ENCODE results near the gene ZNF532.

The ZNF532 gene

GRCh38 chr18:58901143-58901542, 36.5 kb downstream of the ZNF532 start:
- Histone ChIP-seq H3K9me3 (ENCODE audit: insufficient read depth, low read depth, low read length) (no peaks in the 10 kb centered on the region), H2AFZ (ENCODE audit: low read length) (no peak overlapping the region), H3K79me2 (ENCODE audit: insufficient read depth, low read length) (no peaks in the 10 kb centered on the region), H4K20me1 (ENCODE audit: insufficient read depth, low read length, poor library complexity, severe bottlenecking) (no peaks in the 10 kb centered on the region), H3K4me2 (ENCODE audit: low read depth, low read length, poor library complexity, severe bottlenecking) (no peak overlapping the region), H3K4me1 (ENCODE audit: insufficient read depth, low read length, poor library complexity, severe bottlenecking) (peaks cover 9% of the 10 kb centered on the region), H3K27me3 (ENCODE audit: insufficient read depth, low read length, poor library complexity, severe bottlenecking) (peaks cover 3% of the 10 kb centered on the region), H3K9ac (ENCODE audit: low read depth, low read length, poor library complexity, severe bottlenecking) (no peak overlapping the region), H3K4me3 (ENCODE audit: low read length, poor library complexity, severe bottlenecking) (no peak overlapping the region), H3K9me2 (replicated peaks; ENCODE audit: low read depth, low read length) (no peaks in the 10 kb centered on the region), H3F3A (ENCODE audit: low read depth) (no peaks in the 10 kb centered on the region), H3K36me3 (ENCODE audit: insufficient read depth, low read length) (no peaks in the 10 kb centered on the region)
- TF ChIP-seq CTCF (conservative IDR thresholded peaks at IDR 0.05; ENCODE audit: low read length), result no peak
- TF ChIP-seq EZH2phosphoT487 (IDR thresholded peaks at IDR 0.05; ENCODE audit: borderline replicate concordance), result no peak

- H2AFZ ChIP-seq (ENCODE audit: low read length), result no peak overlapping the region
- no peak overlapping the region for H3K9ac ChIP-seq (ENCODE audit: low read depth, low read length, poor library complexity, severe bottlenecking)
- no peaks in the 10 kb centered on the region for H3K9me2 ChIP-seq (replicated peaks; ENCODE audit: low read depth, low read length)
- no peaks in the 10 kb centered on the region for H3K79me2 ChIP-seq (ENCODE audit: insufficient read depth, low read length)
- H3K4me2 ChIP-seq (ENCODE audit: low read depth, low read length, poor library complexity, severe bottlenecking), result no peak overlapping the region
- H3K36me3 ChIP-seq (ENCODE audit: insufficient read depth, low read length), result no peaks in the 10 kb centered on the region
- no peaks in the 10 kb centered on the region for H4K20me1 ChIP-seq (ENCODE audit: insufficient read depth, low read length, poor library complexity, severe bottlenecking)
- peaks cover 2% of the 10 kb centered on the region for H3K4me1 ChIP-seq (ENCODE audit: insufficient read depth, low read length, poor library complexity, severe bottlenecking)
- no peak overlapping the region for H3K4me3 ChIP-seq (ENCODE audit: low read length, poor library complexity, severe bottlenecking)
- no peak for TF ChIP-seq EZH2phosphoT487 (IDR thresholded peaks at IDR 0.05; ENCODE audit: borderline replicate concordance)
- H3K27me3 ChIP-seq (ENCODE audit: insufficient read depth, low read length, poor library complexity, severe bottlenecking), result peaks cover 3% of the 10 kb centered on the region
- H3F3A ChIP-seq (ENCODE audit: low read depth), result no peaks in the 10 kb centered on the region
- no peaks in the 10 kb centered on the region for H3K9me3 ChIP-seq (ENCODE audit: insufficient read depth, low read depth, low read length)
Measured at GRCh38 chr18:58901783-58902182, 37.1 kb downstream of the ZNF532 start.

DNA sequence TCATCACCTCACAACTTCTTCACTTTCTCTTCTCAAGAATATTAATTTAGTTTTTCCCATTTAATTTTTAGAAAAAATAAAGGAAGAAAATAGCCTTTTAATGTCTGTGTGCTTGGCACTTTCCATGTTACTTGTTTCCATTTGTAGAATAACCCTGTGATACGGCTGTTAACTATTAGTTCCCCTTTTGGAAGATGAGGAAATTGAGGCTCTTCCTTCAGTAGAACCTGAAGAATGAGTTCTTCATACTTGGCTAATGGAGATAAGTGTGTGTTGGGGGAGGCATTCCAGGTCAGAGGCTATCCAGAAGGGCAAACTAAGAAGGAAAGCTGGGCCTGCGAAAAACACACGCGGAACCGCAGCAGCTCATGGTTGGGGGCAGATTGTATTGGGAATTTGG, 38.3 kb downstream of the ZNF532 start:
- no peak overlapping the region for H3K4me2 ChIP-seq (ENCODE audit: low read depth, low read length, poor library complexity, severe bottlenecking)
- H2AFZ ChIP-seq (ENCODE audit: low read length), result no peak overlapping the region
- peaks cover 3% of the 10 kb centered on the region for H3K27me3 ChIP-seq (ENCODE audit: insufficient read depth, low read length, poor library complexity, severe bottlenecking)
- no peak overlapping the region for H3K9ac ChIP-seq (ENCODE audit: low read depth, low read length, poor library complexity, severe bottlenecking)
- H3K4me1 ChIP-seq (ENCODE audit: insufficient read depth, low read length, poor library complexity, severe bottlenecking), result no peaks in the 10 kb centered on the region
- no peaks in the 10 kb centered on the region for H3K79me2 ChIP-seq (ENCODE audit: insufficient read depth, low read length)
- TF ChIP-seq EZH2phosphoT487 (IDR thresholded peaks at IDR 0.05; ENCODE audit: borderline replicate concordance) (no peak), CTCF (conservative IDR thresholded peaks at IDR 0.05; ENCODE audit: low read length) (no peak)
- H3K9me3 ChIP-seq (ENCODE audit: insufficient read depth, low read depth, low read length), result no peaks in the 10 kb centered on the region
- H3K36me3 ChIP-seq (ENCODE audit: insufficient read depth, low read length), result no peaks in the 10 kb centered on the region
- H3F3A ChIP-seq (ENCODE audit: low read depth), result no peaks in the 10 kb centered on the region
- H4K20me1 ChIP-seq (ENCODE audit: insufficient read depth, low read length, poor library complexity, severe bottlenecking), result no peaks in the 10 kb centered on the region
- no peak overlapping the region for H3K4me3 ChIP-seq (ENCODE audit: low read length, poor library complexity, severe bottlenecking)
- no peaks in the 10 kb centered on the region for H3K9me2 ChIP-seq (replicated peaks; ENCODE audit: low read depth, low read length)

- H3K79me2 ChIP-seq (ENCODE audit: insufficient read depth, low read length), result no peaks in the 10 kb centered on the region
Measured at GRCh38 chr18:58903533-58903932, 38.9 kb downstream of the ZNF532 start.

More at GRCh38 chr18:58903533-58903932, 38.9 kb downstream of the ZNF532 start:
- H3K9me3 ChIP-seq (ENCODE audit: insufficient read depth, low read depth, low read length), result no peaks in the 10 kb centered on the region
- H3K27me3 ChIP-seq (ENCODE audit: insufficient read depth, low read length, poor library complexity, severe bottlenecking), result peaks cover 3% of the 10 kb centered on the region
- no peak overlapping the region for H3K4me2 ChIP-seq (ENCODE audit: low read depth, low read length, poor library complexity, severe bottlenecking)
- H3F3A ChIP-seq (ENCODE audit: low read depth), result no peaks in the 10 kb centered on the region
- H2AFZ ChIP-seq (ENCODE audit: low read length), result no peak overlapping the region
- no peaks in the 10 kb centered on the region for H3K36me3 ChIP-seq (ENCODE audit: insufficient read depth, low read length)
- no peak overlapping the region for H3K9ac ChIP-seq (ENCODE audit: low read depth, low read length, poor library complexity, severe bottlenecking)
- H4K20me1 ChIP-seq (ENCODE audit: insufficient read depth, low read length, poor library complexity, severe bottlenecking), result no peaks in the 10 kb centered on the region
- no peaks in the 10 kb centered on the region for H3K4me1 ChIP-seq (ENCODE audit: insufficient read depth, low read length, poor library complexity, severe bottlenecking)
- H3K9me2 ChIP-seq (replicated peaks; ENCODE audit: low read depth, low read length), result no peaks in the 10 kb centered on the region
- TF ChIP-seq EZH2phosphoT487 (IDR thresholded peaks at IDR 0.05; ENCODE audit: borderline replicate concordance) (no peak), CTCF (conservative IDR thresholded peaks at IDR 0.05; ENCODE audit: low read length) (no peak)
- no peak overlapping the region for H3K4me3 ChIP-seq (ENCODE audit: low read length, poor library complexity, severe bottlenecking)
